GM19438 (cell line): Measurements from ENCODE around the gene RLN2.

Experiments used
- ATAC-seq: cut with Tn5 transposase; IDR thresholded peaks from one replicate; pipeline ENCODE4 v1.9.1; 2021; ENCODE audit warnings: low read depth; ENCODE audit not compliant: unreplicated experiment

The RLN2 gene

GRCh38 chr9:5274770-5275169 lies 29.7 kb downstream of the RLN2 start:
- ATAC-seq = no peak

GRCh38 chr9:5269249-5269715 lies 35.2 kb downstream of the RLN2 start:
- no peak for ATAC-seq

- no peak for ATAC-seq
Measured at GRCh38 chr9:5265939-5266338, 38.6 kb downstream of the RLN2 start.

- no peak for ATAC-seq
Measured at GRCh38 chr9:5264219-5264595, 40.3 kb downstream of the RLN2 start.

- ATAC-seq = no peak
Measured at GRCh38 chr9:5263351-5264218, 40.9 kb downstream of the RLN2 start.
